ENCODE data around the gene C12orf42.

The C12orf42 gene

GRCh38 chr12:103397536-103397935 is 98.2 kb downstream of the C12orf42 start:
- Histone ChIP-seq H3K4me1 (ENCODE audit: control insufficient read depth in 5 of 5, insufficient read depth in 5 of 5, low read length in 5 of 5) (no peaks in the 10 kb centered on the region), H3K27ac (ENCODE audit: low read depth, low read length) (no peak overlapping the region), H3K36me3 (ENCODE audit: control insufficient read depth in 5 of 5, insufficient read depth in 5 of 5, low read length in 5 of 5) (no peaks in the 10 kb centered on the region), H3K9me3 (ENCODE audit: control insufficient read depth in 5 of 5, low read length in 5 of 5) (peaks cover 0 to 4% (median 0%) of the 10 kb centered on the region in 5 donors), H3K9ac (ENCODE audit: low read length in 5 of 5) (no peak overlapping the region), H3K27me3 (ENCODE audit: control insufficient read depth in 5 of 5, insufficient read depth in 4 of 5, low read length in 5 of 5) (no peaks in the 10 kb centered on the region), H3K4me3 (ENCODE audit: low read depth in 1 of 5, low read length in 5 of 5) (no peak overlapping the region)

- H3K9me3 ChIP-seq (ENCODE audit: control insufficient read depth in 5 of 5, low read length in 5 of 5) = peaks cover 0 to 10% (median 2%) of the 10 kb centered on the region in 5 donors
- H3K4me1 ChIP-seq (ENCODE audit: control insufficient read depth in 5 of 5, insufficient read depth in 5 of 5, low read length in 5 of 5) = no peaks in the 10 kb centered on the region
- no peaks in the 10 kb centered on the region for H3K36me3 ChIP-seq (ENCODE audit: control insufficient read depth in 5 of 5, insufficient read depth in 5 of 5, low read length in 5 of 5)
- no peaks in the 10 kb centered on the region for H3K27me3 ChIP-seq (ENCODE audit: control insufficient read depth in 5 of 5, insufficient read depth in 4 of 5, low read length in 5 of 5)
- H3K4me3 ChIP-seq (ENCODE audit: low read depth in 1 of 5, low read length in 5 of 5) = no peak overlapping the region
- no peak overlapping the region for H3K27ac ChIP-seq (ENCODE audit: low read depth, low read length)
- no peak overlapping the region for H3K9ac ChIP-seq (ENCODE audit: low read length in 5 of 5)
Measured at GRCh38 chr12:103392722-103393121, 103.0 kb downstream of the C12orf42 start.

- Histone ChIP-seq H3K27me3 (ENCODE audit: control insufficient read depth in 5 of 5, insufficient read depth in 4 of 5, low read length in 5 of 5) (no peaks in the 10 kb centered on the region), H3K4me1 (ENCODE audit: control insufficient read depth in 5 of 5, insufficient read depth in 5 of 5, low read length in 5 of 5) (no peaks in the 10 kb centered on the region), H3K27ac (ENCODE audit: low read depth, low read length) (no peak overlapping the region), H3K9me3 (ENCODE audit: control insufficient read depth in 5 of 5, low read length in 5 of 5) (peaks cover 0 to 10% (median 2%) of the 10 kb centered on the region in 5 donors), H3K36me3 (ENCODE audit: control insufficient read depth in 5 of 5, insufficient read depth in 5 of 5, low read length in 5 of 5) (no peaks in the 10 kb centered on the region), H3K9ac (ENCODE audit: low read length in 5 of 5) (no peak overlapping the region), H3K4me3 (ENCODE audit: low read depth in 1 of 5, low read length in 5 of 5) (no peak overlapping the region)
Measured at GRCh38 chr12:103391103-103391502, 104.7 kb downstream of the C12orf42 start.

- Histone ChIP-seq H3K36me3 (ENCODE audit: control insufficient read depth in 5 of 5, insufficient read depth in 5 of 5, low read length in 5 of 5) (no peaks in the 10 kb centered on the region), H3K9ac (ENCODE audit: low read length in 5 of 5) (no peak overlapping the region), H3K4me1 (ENCODE audit: control insufficient read depth in 5 of 5, insufficient read depth in 5 of 5, low read length in 5 of 5) (no peaks in the 10 kb centered on the region), H3K27ac (ENCODE audit: low read depth, low read length) (no peak overlapping the region), H3K27me3 (ENCODE audit: control insufficient read depth in 5 of 5, insufficient read depth in 4 of 5, low read length in 5 of 5) (no peaks in the 10 kb centered on the region), H3K4me3 (ENCODE audit: low read depth in 1 of 5, low read length in 5 of 5) (no peak overlapping the region), H3K9me3 (ENCODE audit: control insufficient read depth in 5 of 5, low read length in 5 of 5) (peaks cover 0 to 6% (median 0%) of the 10 kb centered on the region in 5 donors)
Measured at GRCh38 chr12:103387385-103387784, 108.4 kb downstream of the C12orf42 start.

- no peak overlapping the region for H3K9ac ChIP-seq (ENCODE audit: low read length in 5 of 5)
- H3K27ac ChIP-seq (ENCODE audit: low read depth, low read length) = no peak overlapping the region
- no peaks in the 10 kb centered on the region for H3K4me1 ChIP-seq (ENCODE audit: control insufficient read depth in 5 of 5, insufficient read depth in 5 of 5, low read length in 5 of 5)
- no peak overlapping the region for H3K4me3 ChIP-seq (ENCODE audit: low read depth in 1 of 5, low read length in 5 of 5)
- no peaks in the 10 kb centered on the region for H3K27me3 ChIP-seq (ENCODE audit: control insufficient read depth in 5 of 5, insufficient read depth in 4 of 5, low read length in 5 of 5)
- no peaks in the 10 kb centered on the region for H3K9me3 ChIP-seq (ENCODE audit: control insufficient read depth in 5 of 5, low read length in 5 of 5)
- no peaks in the 10 kb centered on the region for H3K36me3 ChIP-seq (ENCODE audit: control insufficient read depth in 5 of 5, insufficient read depth in 5 of 5, low read length in 5 of 5)
Measured at GRCh38 chr12:103386451-103386850, 109.3 kb downstream of the C12orf42 start.

- no peak overlapping the region for H3K9ac ChIP-seq (ENCODE audit: low read length in 5 of 5)
- no peaks in the 10 kb centered on the region for H3K9me3 ChIP-seq (ENCODE audit: control insufficient read depth in 5 of 5, low read length in 5 of 5)
- no peaks in the 10 kb centered on the region for H3K27me3 ChIP-seq (ENCODE audit: control insufficient read depth in 5 of 5, insufficient read depth in 4 of 5, low read length in 5 of 5)
- H3K36me3 ChIP-seq (ENCODE audit: control insufficient read depth in 5 of 5, insufficient read depth in 5 of 5, low read length in 5 of 5) = no peaks in the 10 kb centered on the region
- H3K4me1 ChIP-seq (ENCODE audit: control insufficient read depth in 5 of 5, insufficient read depth in 5 of 5, low read length in 5 of 5) = no peaks in the 10 kb centered on the region
- no peak overlapping the region for H3K27ac ChIP-seq (ENCODE audit: low read depth, low read length)
- no peak overlapping the region for H3K4me3 ChIP-seq (ENCODE audit: low read depth in 1 of 5, low read length in 5 of 5)
Measured at GRCh38 chr12:103382736-103383346, 112.9 kb downstream of the C12orf42 start.

- Histone ChIP-seq H3K36me3 (ENCODE audit: control insufficient read depth in 5 of 5, insufficient read depth in 5 of 5, low read length in 5 of 5) (no peaks in the 10 kb centered on the region), H3K4me3 (ENCODE audit: low read depth in 1 of 5, low read length in 5 of 5) (no peak overlapping the region), H3K27ac (ENCODE audit: low read depth, low read length) (no peak overlapping the region), H3K9me3 (ENCODE audit: control insufficient read depth in 5 of 5, low read length in 5 of 5) (no peaks in the 10 kb centered on the region), H3K9ac (ENCODE audit: low read length in 5 of 5) (no peak overlapping the region), H3K27me3 (ENCODE audit: control insufficient read depth in 5 of 5, insufficient read depth in 4 of 5, low read length in 5 of 5) (no peaks in the 10 kb centered on the region), H3K4me1 (ENCODE audit: control insufficient read depth in 5 of 5, insufficient read depth in 5 of 5, low read length in 5 of 5) (no peaks in the 10 kb centered on the region)
Measured at GRCh38 chr12:103382119-103382518, 113.6 kb downstream of the C12orf42 start.

- no peaks in the 10 kb centered on the region for H3K27me3 ChIP-seq (ENCODE audit: control insufficient read depth in 5 of 5, insufficient read depth in 4 of 5, low read length in 5 of 5)
- no peak overlapping the region for H3K27ac ChIP-seq (ENCODE audit: low read depth, low read length)
- H3K36me3 ChIP-seq (ENCODE audit: control insufficient read depth in 5 of 5, insufficient read depth in 5 of 5, low read length in 5 of 5) = no peaks in the 10 kb centered on the region
- no peaks in the 10 kb centered on the region for H3K9me3 ChIP-seq (ENCODE audit: control insufficient read depth in 5 of 5, low read length in 5 of 5)
- no peaks in the 10 kb centered on the region for H3K4me1 ChIP-seq (ENCODE audit: control insufficient read depth in 5 of 5, insufficient read depth in 5 of 5, low read length in 5 of 5)
- no peak overlapping the region for H3K9ac ChIP-seq (ENCODE audit: low read length in 5 of 5)
- H3K4me3 ChIP-seq (ENCODE audit: low read depth in 1 of 5, low read length in 5 of 5) = no peak overlapping the region
Measured at GRCh38 chr12:103379670-103380069, 116.1 kb downstream of the C12orf42 start.

- no peaks in the 10 kb centered on the region for H3K4me1 ChIP-seq (ENCODE audit: control insufficient read depth in 5 of 5, insufficient read depth in 5 of 5, low read length in 5 of 5)
- no peaks in the 10 kb centered on the region for H3K27me3 ChIP-seq (ENCODE audit: control insufficient read depth in 5 of 5, insufficient read depth in 4 of 5, low read length in 5 of 5)
- no peak overlapping the region for H3K9ac ChIP-seq (ENCODE audit: low read length in 5 of 5)
- no peaks in the 10 kb centered on the region for H3K36me3 ChIP-seq (ENCODE audit: control insufficient read depth in 5 of 5, insufficient read depth in 5 of 5, low read length in 5 of 5)
- no peak overlapping the region for H3K4me3 ChIP-seq (ENCODE audit: low read depth in 1 of 5, low read length in 5 of 5)
- H3K9me3 ChIP-seq (ENCODE audit: control insufficient read depth in 5 of 5, low read length in 5 of 5) = peaks cover 0 to 7% (median 3%) of the 10 kb centered on the region in 5 donors
- H3K27ac ChIP-seq (ENCODE audit: low read depth, low read length) = no peak overlapping the region
Measured at GRCh38 chr12:103373088-103373523, 122.7 kb downstream of the C12orf42 start.

GRCh38 chr12:103369929-103370328 is 125.8 kb downstream of the C12orf42 start:
- Histone ChIP-seq H3K36me3 (ENCODE audit: control insufficient read depth in 5 of 5, insufficient read depth in 5 of 5, low read length in 5 of 5) (no peaks in the 10 kb centered on the region), H3K4me3 (ENCODE audit: low read depth in 1 of 5, low read length in 5 of 5) (no peak overlapping the region), H3K27me3 (ENCODE audit: control insufficient read depth in 5 of 5, insufficient read depth in 4 of 5, low read length in 5 of 5) (no peaks in the 10 kb centered on the region), H3K9me3 (ENCODE audit: control insufficient read depth in 5 of 5, low read length in 5 of 5) (peaks cover 0 to 8% (median 6%) of the 10 kb centered on the region in 5 donors), H3K4me1 (ENCODE audit: control insufficient read depth in 5 of 5, insufficient read depth in 5 of 5, low read length in 5 of 5) (no peaks in the 10 kb centered on the region), H3K27ac (ENCODE audit: low read depth, low read length) (no peak overlapping the region), H3K9ac (ENCODE audit: low read length in 5 of 5) (no peak overlapping the region)
